HEK293 (cell line): ENCODE data around the gene STAMBP.

Experiments
- CTCF ChIA-PET: fragments of 350-600 bp; formaldehyde crosslinking; extraction: SDS; loops from one replicate; lab custom pipeline; 2021; ENCODE audit warnings: antibody characterized with exemption; lab: Yijun Ruan, JAX
- POLR2A ChIA-PET: fragments of 300-600 bp; formaldehyde crosslinking; extraction: SDS; loops from one replicate; lab custom pipeline; 2020; ENCODE audit warnings: antibody characterized with exemption, inconsistent platforms; lab: Yijun Ruan, JAX
- H3K27ac ChIP-seq: fragments of 200-500 bp; sonication (Bioruptor generic); 2 replicates; pipeline ENCODE4 v1.5.1; 2014; ENCODE audit warnings: low read depth, low read length, control low read depth, inconsistent platforms; ENCODE audit errors: extremely low read depth
- H3K36me3 ChIP-seq, 2 experiments: fragments of 200-500 bp in 1 of 2; sonication (Bioruptor generic) in 1 of 2; 1 replicate in 1 of 2; 2 replicates in 1 of 2; pipeline ENCODE4 v1.5.1; 2014 to 2017; ENCODE audit warnings: inconsistent platforms in 2 of 2, low read length in 2 of 2; ENCODE audit not compliant: control insufficient read depth in 2 of 2, insufficient read depth in 1 of 2
- H3K4me1 ChIP-seq: fragments of 200-500 bp; sonication (Bioruptor generic); 2 replicates; pipeline ENCODE4 v1.5.1; 2014; ENCODE audit warnings: mild to moderate bottlenecking, low read length, inconsistent platforms; ENCODE audit not compliant: control insufficient read depth, insufficient read depth
- H3K4me3 ChIP-seq: 2 replicates; pipeline ENCODE4 v1.5.1; 2011; ENCODE audit warnings: low read depth, mild to moderate bottlenecking, control low read depth, low read length, moderate library complexity
- H3K9me3 ChIP-seq: fragments of 200-500 bp; sonication (Bioruptor generic); 2 replicates; pipeline ENCODE4 v1.5.1; 2014; ENCODE audit warnings: low read depth, low read length, inconsistent platforms; ENCODE audit not compliant: control insufficient read depth, insufficient read depth
- GLI2 ChIP-seq: fragments of 450-650 bp; formaldehyde crosslinking; IDR thresholded peaks from 2 replicates; pipeline ENCODE4; 2017; ENCODE audit warnings: missing biosample characterization, missing genetic modification characterization, low read depth, borderline replicate concordance
- KLF9 ChIP-seq: fragments of 450-650 bp; formaldehyde crosslinking; IDR thresholded peaks from 2 replicates; pipeline ENCODE4 v1.5.1; 2016; ENCODE audit warnings: missing biosample characterization, missing genetic modification characterization, low read depth
- MYNN ChIP-seq: fragments of 450-650 bp; formaldehyde crosslinking; IDR thresholded peaks from 2 replicates; pipeline ENCODE4 v1.5.1; 2016; ENCODE audit warnings: missing biosample characterization, missing genetic modification characterization, borderline replicate concordance
- PRDM10 ChIP-seq: fragments of 450-650 bp; formaldehyde crosslinking; IDR thresholded peaks from 2 replicates; pipeline ENCODE4 v1.5.1; 2016; ENCODE audit warnings: missing biosample characterization, missing genetic modification characterization
- REPIN1 ChIP-seq: fragments of 450-650 bp; formaldehyde crosslinking; IDR thresholded peaks from 2 replicates; pipeline ENCODE4 v1.5.1; 2017; ENCODE audit warnings: missing biosample characterization, missing genetic modification characterization, low read depth
- ZFHX2 ChIP-seq: fragments of 450-650 bp; formaldehyde crosslinking; conservative IDR thresholded peaks from 2 replicates; pipeline ENCODE4 v1.5.1; 2016; ENCODE audit warnings: missing biosample characterization, missing genetic modification characterization
- ZNF121 ChIP-seq: fragments of 450-650 bp; formaldehyde crosslinking; IDR thresholded peaks from 2 replicates; pipeline ENCODE4 v1.5.1; 2016; ENCODE audit warnings: missing biosample characterization, missing genetic modification characterization
- ZNF132 ChIP-seq: fragments of 450-650 bp; formaldehyde crosslinking; IDR thresholded peaks from 2 replicates; pipeline ENCODE4 v1.5.1; 2017; ENCODE audit warnings: missing biosample characterization, missing genetic modification characterization, borderline replicate concordance
- ZNF133 ChIP-seq: fragments of 450-650 bp; formaldehyde crosslinking; IDR thresholded peaks from 2 replicates; pipeline ENCODE4 v1.5.1; 2016; ENCODE audit warnings: missing biosample characterization, missing genetic modification characterization
- ZNF157 ChIP-seq: fragments of 450-650 bp; formaldehyde crosslinking; IDR thresholded peaks from 2 replicates; pipeline ENCODE4 v1.5.1; 2016; ENCODE audit warnings: missing biosample characterization, missing genetic modification characterization
- ZNF19 ChIP-seq: fragments of 450-650 bp; formaldehyde crosslinking; IDR thresholded peaks from 2 replicates; pipeline ENCODE4; 2016; ENCODE audit warnings: missing biosample characterization, missing genetic modification characterization, low read depth
- ZNF280C ChIP-seq: fragments of 450-650 bp; formaldehyde crosslinking; IDR thresholded peaks from 2 replicates; pipeline ENCODE4 v1.5.1; 2016; ENCODE audit warnings: missing biosample characterization, missing genetic modification characterization
- ZNF362 ChIP-seq: fragments of 450-650 bp; formaldehyde crosslinking; IDR thresholded peaks from 2 replicates; pipeline ENCODE4 v1.5.1; 2016; ENCODE audit warnings: missing biosample characterization, missing genetic modification characterization
- ZNF398 ChIP-seq: fragments of 450-650 bp; formaldehyde crosslinking; IDR thresholded peaks from 2 replicates; pipeline ENCODE4 v1.5.1; 2017; ENCODE audit warnings: missing biosample characterization, missing genetic modification characterization
- ZNF433 ChIP-seq: fragments of 450-650 bp; formaldehyde crosslinking; IDR thresholded peaks from 2 replicates; pipeline ENCODE4 v1.5.1; 2016; ENCODE audit warnings: missing biosample characterization, missing genetic modification characterization, low read depth
- ZNF510 ChIP-seq: fragments of 450-650 bp; formaldehyde crosslinking; IDR thresholded peaks from 2 replicates; pipeline ENCODE4 v1.5.1; 2018; ENCODE audit warnings: mild to moderate bottlenecking, missing genetic modification characterization, missing biosample characterization; ENCODE audit not compliant: insufficient replicate concordance
- ZNF529 ChIP-seq: fragments of 450-650 bp; formaldehyde crosslinking; IDR thresholded peaks from 2 replicates; pipeline ENCODE4 v1.5.1; 2017; ENCODE audit warnings: missing genetic modification characterization, missing biosample characterization; ENCODE audit not compliant: insufficient replicate concordance
- ZNF624 ChIP-seq: fragments of 450-650 bp; formaldehyde crosslinking; IDR thresholded peaks from 2 replicates; pipeline ENCODE4 v1.5.1; 2017; ENCODE audit warnings: missing biosample characterization, missing genetic modification characterization
- ZNF677 ChIP-seq: fragments of 450-650 bp; IDR thresholded peaks from 2 replicates; pipeline ENCODE4 v1.5.0; 2018; ENCODE audit warnings: missing biosample characterization, mild to moderate bottlenecking, missing genetic modification characterization, moderate library complexity
- ZNF785 ChIP-seq: fragments of 450-650 bp; formaldehyde crosslinking; IDR thresholded peaks from 2 replicates; pipeline ENCODE4 v1.5.1; 2016; ENCODE audit warnings: missing biosample characterization, missing genetic modification characterization

STAMBP gene

GRCh38 chr2:73915437-73915993 lies 86.8 kb downstream of the STAMBP start:
- no peaks in the 10 kb centered on the region for H3K36me3 ChIP-seq
- H3K4me3 ChIP-seq, result no peak overlapping the region
- ChIA-PET POLR2A (no interaction called here), CTCF (interaction anchor here (0.6 kb wide), 1 partner anchor 142 kb away, joined by 3 read pairs; no protein-coding TSS in a partner anchor)
- H3K27ac ChIP-seq, result no peak overlapping the region
- H3K4me1 ChIP-seq, result no peaks in the 10 kb centered on the region
- H3K9me3 ChIP-seq, result no peaks in the 10 kb centered on the region
- TF ChIP-seq ZNF133 (tag by site-specific recombination) (no peak), ZNF624 (tag by site-specific recombination) (no peak), PRDM10 (tag by site-specific recombination) (no peak), ZNF677 (tag by site-specific recombination) (no peak), ZNF362 (tag by site-specific recombination) (no peak), ZNF157 (tag by site-specific recombination) (no peak), MYNN (no peak), ZNF785 (no peak), ZNF529 (tag by site-specific recombination) (no peak), REPIN1 (tag by site-specific recombination) (no peak), ZFHX2 (tag by site-specific recombination) (no peak), KLF9 (no peak), ZNF121 (tag by site-specific recombination) (no peak), ZNF19 (no peak), ZNF132 (tag by site-specific recombination) (no peak), ZNF510 (tag by site-specific recombination) (no peak), ZNF280C (tag by site-specific recombination) (no peak), GLI2 (tag by site-specific recombination) (no peak), ZNF433 (tag by site-specific recombination) (no peak), ZNF398 (tag by site-specific recombination) (no peak)
- TF ChIP-seq, all 188 proteins: peak for 0
